ENCODE data around the gene TCF4. TPM values are rescaled to one million over a fixed set of nuclear protein-coding genes. Genes with fewer than 3 reads are reported as not detected.

The TCF4 gene
- total RNA-seq, 2 experiments from 2014 or later = 75.9 to 76.0 TPM

GRCh38 chr18:55306359-55307024 lies 281.5 kb downstream of the TCF4 start:
- H3K4me2 ChIP-seq (ENCODE audit: low read length) = no peak overlapping the region
- intact Hi-C loops (cut with micrococcal nuclease; ENCODE audit: unreplicated experiment) = no loop called here

GRCh38 chr18:55302167-55302833 lies 285.7 kb downstream of the TCF4 start:
- DNase-seq (ENCODE audit: low spot score) = no peak
- H3K27ac ChIP-seq (ENCODE audit: low read depth, low read length, poor library complexity, severe bottlenecking) = no peak overlapping the region
- H4K20me1 ChIP-seq (ENCODE audit: insufficient read depth, low read length) = no peaks in the 10 kb centered on the region
- H3K4me1 ChIP-seq (ENCODE audit: insufficient read depth, low read length, poor library complexity, severe bottlenecking) = peaks cover 3% of the 10 kb centered on the region
- POLR2A ChIA-PET = no interaction called here
- no peaks in the 10 kb centered on the region for H3K9me2 ChIP-seq (ENCODE audit: insufficient read depth, low read length)
- BruUV-seq (replicated peaks) = no TSS peak
- H3K36me3 ChIP-seq (ENCODE audit: insufficient read depth, low read length) = no peaks in the 10 kb centered on the region; the same call in 1 of the 2 replicates
- intact Hi-C loops (cut with micrococcal nuclease; ENCODE audit: unreplicated experiment) = no loop called here
- peaks cover 10% of the 10 kb centered on the region; the same call in 1 of the 2 replicates for H3K79me2 ChIP-seq (ENCODE audit: insufficient read depth, low read depth, low read length)
- no peak overlapping the region for H2AFZ ChIP-seq (ENCODE audit: low read length)
- no peak overlapping the region for H3K4me2 ChIP-seq (ENCODE audit: low read length)
- CTCF ChIA-PET (ENCODE audit: unreplicated experiment) = no interaction called here
- TF ChIP-seq CTCF (conservative IDR thresholded peaks at IDR 0.05; ENCODE audit: low read length) = no peak
- no peak for TF ChIP-seq EZH2phosphoT487 (IDR thresholded peaks at IDR 0.05; ENCODE audit: borderline replicate concordance, low read depth, low read length)
- no peaks in the 10 kb centered on the region for H3K9me3 ChIP-seq (ENCODE audit: low read length)
- H3K4me3 ChIP-seq (ENCODE audit: low read depth, low read length, poor library complexity, severe bottlenecking) = no peak overlapping the region

More at GRCh38 chr18:55306359-55307024, 281.5 kb downstream of the TCF4 start:
- no TSS peak for BruUV-seq (replicated peaks)
- no peak overlapping the region for H3K27ac ChIP-seq (ENCODE audit: low read depth, low read length, poor library complexity, severe bottlenecking)
- CTCF ChIA-PET (ENCODE audit: unreplicated experiment) = no interaction called here
- H3K36me3 ChIP-seq (ENCODE audit: insufficient read depth, low read length) = peaks cover 9% of the 10 kb centered on the region; the same call in 1 of the 2 replicates
- H3K79me2 ChIP-seq (ENCODE audit: insufficient read depth, low read depth, low read length) = peaks cover 16% of the 10 kb centered on the region; the same call in 1 of the 2 replicates
- peaks cover 16% of the 10 kb centered on the region for H3K4me1 ChIP-seq (ENCODE audit: insufficient read depth, low read length, poor library complexity, severe bottlenecking)
- POLR2A ChIA-PET = interaction anchor here (0.7 kb wide), 1 partner anchor 624 kb away, joined by 3 read pairs; no protein-coding TSS in a partner anchor
- H2AFZ ChIP-seq (ENCODE audit: low read length) = no peak overlapping the region
- no peak for TF ChIP-seq EZH2phosphoT487 (IDR thresholded peaks at IDR 0.05; ENCODE audit: borderline replicate concordance, low read depth, low read length)
- TF ChIP-seq CTCF (conservative IDR thresholded peaks at IDR 0.05; ENCODE audit: low read length) = no peak
- DNase-seq (ENCODE audit: low spot score) = no peak
- no peaks in the 10 kb centered on the region for H4K20me1 ChIP-seq (ENCODE audit: insufficient read depth, low read length)
- H3K4me3 ChIP-seq (ENCODE audit: low read depth, low read length, poor library complexity, severe bottlenecking) = no peak overlapping the region
- no peaks in the 10 kb centered on the region for H3K9me2 ChIP-seq (ENCODE audit: insufficient read depth, low read length)
- no peaks in the 10 kb centered on the region for H3K9me3 ChIP-seq (ENCODE audit: low read length)

GRCh38 chr18:55301824-55302166 lies 286.2 kb downstream of the TCF4 start:
- POLR2A ChIA-PET = no interaction called here
- no peak for DNase-seq (ENCODE audit: low spot score)
- BruUV-seq (replicated peaks) = no TSS peak
- Histone ChIP-seq H3K9me2 (ENCODE audit: insufficient read depth, low read length) (no peaks in the 10 kb centered on the region), H3K4me1 (ENCODE audit: insufficient read depth, low read length, poor library complexity, severe bottlenecking) (no peaks in the 10 kb centered on the region), H3K4me2 (ENCODE audit: low read length) (no peak overlapping the region), H3K9me3 (ENCODE audit: low read length) (no peaks in the 10 kb centered on the region), H3K27ac (ENCODE audit: low read depth, low read length, poor library complexity, severe bottlenecking) (no peak overlapping the region), H3K79me2 (ENCODE audit: insufficient read depth, low read depth, low read length) (peaks cover 5% of the 10 kb centered on the region; the same call in 1 of the 2 replicates), H4K20me1 (ENCODE audit: insufficient read depth, low read length) (no peaks in the 10 kb centered on the region), H3K4me3 (ENCODE audit: low read depth, low read length, poor library complexity, severe bottlenecking) (no peak overlapping the region), H2AFZ (ENCODE audit: low read length) (no peak overlapping the region), H3K36me3 (ENCODE audit: insufficient read depth, low read length) (no peaks in the 10 kb centered on the region; the same call in 1 of the 2 replicates)
- CTCF ChIA-PET (ENCODE audit: unreplicated experiment) = no interaction called here
- TF ChIP-seq CTCF (conservative IDR thresholded peaks at IDR 0.05; ENCODE audit: low read length) (no peak), EZH2phosphoT487 (IDR thresholded peaks at IDR 0.05; ENCODE audit: borderline replicate concordance, low read depth, low read length) (no peak)
- intact Hi-C loops (cut with micrococcal nuclease; ENCODE audit: unreplicated experiment) = no loop called here

Data from OCI-LY7 (cell line).